GM23248 (cell line): ENCODE data around the gene CASP3.

Experiments
- EZH2 ChIP-seq: fragments of 200-600 bp; sonication (generic); IDR thresholded peaks from 2 replicates; pipeline ENCODE4 v1.6.1; 2018; ENCODE audit warnings: antibody characterized with exemption, mild to moderate bottlenecking; ENCODE audit not compliant: insufficient read depth, poor library complexity, severe bottlenecking
- EZH2phosphoT487 ChIP-seq: fragments of 200-600 bp; sonication (generic); IDR thresholded peaks from 2 replicates; pipeline ENCODE4 v1.6.1; 2018; ENCODE audit warnings: antibody characterized with exemption, moderate library complexity, mild to moderate bottlenecking, low read depth; ENCODE audit not compliant: insufficient read depth

- TF ChIP-seq EZH2phosphoT487, result no peak
- no peak for TF ChIP-seq EZH2
These were observed 2.7 kb upstream of the CASP3 start for GRCh38 chr4:184651899-184652298.
